Putamen (tissue), 1 donor: Measurements from ENCODE around the gene EIF2A.
"Not testable (repeated sequence)": the region's sequence is repeated elsewhere in the genome, so short reads cannot be mapped to it uniquely, and the experiment has no call there.

Source experiments
- DNase-seq: peaks from one replicate; pipeline ENCODE4 v3.0.0-alpha.2; 2016; ENCODE audit warnings: low spot score

EIF2A gene

GRCh38 chr3:150546226-150547044, at the start of gene EIF2A, which contains the start of gene SERP1:
TSS of gene EIF2A (plus strand) at chr3:150546787. CDS start at chr3:150546803, 16 bp downstream.
TSS of gene SERP1 (minus strand) at chr3:150546496. CDS start at chr3:150546135, 361 bp downstream.
- DNase-seq: peak; percentile 100

GRCh38 chr3:150497956-150498355, 48.6 kb upstream of the EIF2A start:
- no peak for DNase-seq

DNA sequence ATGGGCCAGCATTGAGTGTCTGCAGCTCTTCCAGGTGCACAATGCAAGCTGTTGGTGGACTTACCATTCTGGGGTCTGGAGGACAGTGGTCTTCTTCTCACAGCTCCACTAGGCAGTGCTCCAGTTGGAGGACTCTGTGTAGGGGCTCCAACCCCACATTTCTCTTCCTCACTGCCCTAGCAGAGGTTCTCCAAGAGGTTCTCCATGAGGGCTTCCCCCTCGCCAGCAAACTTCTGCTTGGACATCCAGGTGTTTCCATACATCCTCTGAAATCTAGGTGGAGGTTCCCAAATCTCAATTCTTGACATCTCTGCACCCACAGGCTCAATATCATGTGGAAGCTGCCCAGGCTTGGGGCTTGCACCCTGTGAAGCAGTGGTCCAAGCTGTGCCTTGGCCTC, 45.6 kb upstream of the EIF2A start:
- DNase-seq: not testable (repeated sequence)

GRCh38 chr3:150503402-150504099, 43.0 kb upstream of the EIF2A start:
- DNase-seq: no peak

GRCh38 chr3:150504483-150504882, 42.1 kb upstream of the EIF2A start:
- DNase-seq: no peak

DNA sequence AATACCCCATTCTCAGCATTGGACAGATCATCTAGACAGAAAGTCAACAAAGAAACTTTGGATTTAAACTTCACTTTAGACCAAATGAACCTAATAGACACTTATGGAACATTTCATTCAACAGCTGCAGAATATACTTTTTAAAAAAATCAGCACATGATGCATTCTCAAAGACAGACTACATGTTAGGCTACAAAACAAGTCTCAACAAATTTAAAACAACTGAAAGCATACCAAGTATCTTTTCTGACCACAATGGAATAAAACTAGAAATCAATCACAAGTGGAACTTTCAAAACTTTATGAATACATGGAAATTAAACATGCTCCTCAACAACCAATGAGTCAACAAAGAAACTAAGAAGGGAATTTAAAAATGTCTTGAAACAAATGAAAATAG, 38.2 kb upstream of the EIF2A start:
- no peak for DNase-seq

DNA sequence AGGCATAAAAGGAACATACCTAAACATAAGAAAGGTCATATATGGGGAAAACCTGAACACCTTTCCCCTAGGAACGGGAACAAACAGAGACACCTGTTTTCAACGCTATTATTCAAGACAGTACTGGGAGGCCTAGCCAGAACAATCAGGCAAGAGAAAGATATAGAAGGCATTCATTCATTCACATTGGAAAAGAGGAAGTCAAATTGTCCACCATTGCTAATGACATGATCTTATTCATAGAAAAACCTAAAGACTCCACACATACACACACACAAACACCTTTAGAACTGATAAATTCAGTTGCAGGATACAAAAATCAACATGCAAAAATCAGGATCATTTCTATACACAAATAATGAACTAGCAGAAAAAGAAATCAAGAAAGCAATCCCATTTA, 36.8 kb upstream of the EIF2A start:
- DNase-seq: no peak

- no peak for DNase-seq
These were observed 35.3 kb upstream of the EIF2A start for GRCh38 chr3:150511122-150511821.

DNA sequence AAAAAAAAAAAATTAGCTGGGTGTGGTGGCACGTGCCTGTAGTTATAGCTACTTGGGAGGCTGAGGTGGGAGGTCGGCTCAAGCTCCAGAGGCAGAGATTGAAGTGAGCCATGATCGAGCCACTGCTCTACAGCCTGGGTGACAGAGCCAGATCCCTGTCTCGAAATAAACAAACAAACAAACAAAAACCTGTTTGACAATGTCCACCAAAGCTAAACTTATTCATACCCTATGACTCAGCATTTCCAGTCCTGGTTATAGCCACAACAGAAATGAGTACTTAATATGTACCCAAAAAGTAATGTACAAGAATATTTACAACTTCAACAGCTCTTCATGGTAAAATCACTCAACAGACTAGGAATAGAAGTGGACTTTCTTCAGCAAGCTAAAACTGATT, 31.4 kb upstream of the EIF2A start:
- DNase-seq: no peak

DNA sequence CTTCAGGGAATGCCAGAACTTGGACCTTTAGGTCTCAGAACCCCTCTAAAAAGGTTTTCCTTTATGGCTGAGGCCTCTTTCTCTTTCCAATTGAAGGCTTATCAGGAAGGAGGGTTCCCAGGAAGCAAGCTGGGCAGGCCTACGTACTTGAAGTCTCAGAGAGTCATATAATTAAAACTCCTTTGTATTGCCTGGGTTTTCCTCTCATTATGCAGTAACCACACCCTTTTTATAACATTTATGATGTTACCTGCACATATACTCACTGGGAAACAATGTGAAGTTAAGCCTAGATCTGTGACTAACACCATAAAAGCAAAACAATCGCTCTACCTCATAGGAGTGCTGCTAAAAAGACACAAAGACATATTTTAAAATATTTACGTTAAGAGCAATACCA, 27.6 kb upstream of the EIF2A start:
- DNase-seq: no peak

DNA sequence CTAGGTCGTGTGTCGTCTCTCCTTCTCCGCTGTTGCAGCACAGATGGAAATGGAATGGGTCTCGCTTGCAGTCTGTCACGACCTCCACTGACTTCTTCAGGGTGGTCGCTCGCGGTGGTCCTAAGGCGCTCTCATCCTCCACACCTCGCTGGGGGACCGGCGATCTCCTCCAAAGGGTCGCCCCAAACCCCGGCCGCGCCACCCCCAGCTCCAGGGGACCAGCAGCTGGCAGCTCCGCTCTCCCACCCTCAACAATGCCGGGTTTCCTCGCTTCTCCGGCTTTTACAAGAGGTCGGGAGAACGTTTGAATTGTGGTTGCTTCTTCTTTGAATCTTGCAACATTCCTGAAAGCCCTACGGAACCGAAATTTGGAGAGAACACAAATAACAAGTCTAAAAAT, 26.2 kb upstream of the EIF2A start:
- DNase-seq: no peak

- no peak for DNase-seq
These were observed 25.1 kb upstream of the EIF2A start for GRCh38 chr3:150521463-150521862.

DNA sequence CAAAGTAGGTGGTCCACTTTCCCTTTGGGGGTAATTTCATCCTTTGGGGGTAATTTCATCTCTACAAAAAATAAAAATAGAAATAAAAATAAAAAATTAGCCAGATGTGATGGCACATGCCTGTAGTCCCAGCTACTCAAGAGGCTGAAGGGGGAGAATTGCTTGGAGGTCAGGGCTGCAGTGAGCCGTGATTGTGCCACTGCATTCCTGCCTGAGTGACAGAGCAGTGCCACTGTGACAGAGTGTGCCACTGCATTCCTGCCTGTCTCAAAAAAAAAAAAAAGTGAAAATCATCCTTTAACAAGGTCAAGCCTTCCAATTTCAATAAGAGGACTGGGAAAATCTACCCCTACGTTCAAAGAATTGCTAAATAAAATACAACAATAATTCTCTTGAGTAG, 23.0 kb upstream of the EIF2A start:
- no peak for DNase-seq

- DNase-seq: no peak
These were observed 18.9 kb upstream of the EIF2A start for GRCh38 chr3:150527464-150528255.

DNA sequence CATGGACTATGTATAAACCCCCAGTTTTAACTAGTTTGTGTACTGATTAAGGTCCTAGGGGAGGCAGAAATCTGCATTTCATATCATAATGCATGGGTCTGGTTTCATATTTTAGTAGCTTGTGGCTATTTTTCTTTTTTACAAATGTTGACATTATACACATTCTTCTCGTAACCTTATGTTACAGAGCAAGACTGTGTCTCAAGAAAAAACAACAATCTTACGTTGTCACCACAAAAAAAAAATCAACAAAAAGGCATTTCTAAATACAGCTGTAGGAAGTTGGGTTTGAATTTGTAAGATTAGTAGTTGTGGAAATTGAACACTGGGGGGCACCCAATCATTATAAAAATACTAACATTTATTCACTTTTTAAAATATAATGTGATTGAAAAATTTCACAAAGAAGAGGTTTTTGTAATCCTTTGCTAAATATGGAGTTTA, 18.2 kb upstream of the EIF2A start:
- no peak for DNase-seq

DNA sequence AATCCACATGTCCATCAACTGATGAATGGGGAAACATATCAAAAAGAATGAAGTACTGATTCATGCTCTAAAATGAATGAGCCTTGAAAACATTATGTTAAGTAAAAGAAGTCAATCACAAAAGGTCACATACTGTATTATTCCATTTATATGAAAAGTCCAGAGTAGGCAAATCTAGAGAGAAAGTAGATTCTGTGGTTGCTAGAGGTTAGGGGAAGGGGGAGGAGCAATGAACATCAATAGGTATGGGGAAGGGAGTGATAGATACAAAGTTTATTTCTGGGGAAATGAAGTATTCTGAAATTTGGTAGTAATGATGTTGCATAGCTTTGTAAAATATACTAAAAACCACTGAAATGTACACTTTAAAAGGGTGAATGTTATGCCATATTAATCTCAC, 14.8 kb upstream of the EIF2A start:
- DNase-seq: no peak

DNA sequence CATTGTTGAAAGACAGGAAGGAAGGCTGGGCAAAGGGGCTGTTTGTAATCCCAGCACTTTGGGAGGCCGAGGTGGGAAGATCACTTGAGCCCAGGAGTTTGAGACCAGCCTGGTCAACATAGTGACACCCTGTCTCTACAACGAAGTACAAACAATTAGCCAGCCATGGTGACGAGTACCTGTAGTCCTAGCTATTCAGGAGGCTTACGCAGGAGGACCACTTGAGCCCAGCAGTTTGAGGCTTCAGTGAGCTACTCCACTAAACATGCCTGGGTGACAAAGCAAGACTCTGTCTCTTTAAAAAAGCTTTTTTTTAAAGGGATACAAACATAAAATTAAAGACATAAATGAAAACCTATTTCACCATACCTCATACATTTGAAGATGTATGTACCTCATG, 11.4 kb upstream of the EIF2A start:
- DNase-seq: no peak

DNA sequence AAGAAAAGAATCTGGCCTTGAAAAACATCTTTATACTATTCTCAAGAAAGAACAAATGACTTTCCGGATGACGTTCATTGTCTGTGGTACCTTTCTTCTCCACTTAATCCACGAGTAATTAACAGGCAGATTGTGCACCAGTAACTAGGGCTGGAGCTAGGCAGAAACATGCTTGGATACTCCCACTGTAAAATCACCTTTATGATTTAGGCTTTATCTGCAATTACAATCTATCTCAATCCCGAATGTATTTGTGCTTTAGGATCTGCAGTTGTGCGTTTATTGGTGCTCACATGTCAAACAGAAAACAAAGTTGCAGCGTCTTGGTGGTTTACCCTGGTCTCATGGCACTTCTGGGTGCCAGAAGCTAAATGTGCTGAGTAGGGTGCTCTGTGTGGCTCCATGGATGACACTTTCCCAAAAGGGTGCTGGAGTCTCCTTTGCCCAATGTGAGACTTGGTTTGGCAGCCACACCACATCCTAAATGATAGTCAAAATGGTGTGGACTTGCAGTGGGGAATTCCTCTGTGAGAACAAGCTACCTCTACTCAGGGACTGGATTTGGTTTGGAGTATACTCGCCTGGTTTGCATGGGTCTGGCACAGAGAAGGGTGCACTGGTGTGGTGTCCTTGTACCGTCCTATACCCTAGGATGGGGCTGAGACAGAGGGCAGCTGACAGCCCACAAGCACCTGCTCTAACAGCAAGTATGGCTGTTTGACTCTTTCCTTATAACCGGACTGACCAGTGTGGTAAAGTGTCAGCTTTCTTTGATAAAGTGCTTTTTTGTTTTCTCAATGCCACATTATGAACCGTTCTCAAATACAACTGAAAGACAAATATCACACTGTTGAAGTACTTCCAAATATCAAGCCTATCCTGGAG, 8.0 kb upstream of the EIF2A start:
- no peak for DNase-seq

DNA sequence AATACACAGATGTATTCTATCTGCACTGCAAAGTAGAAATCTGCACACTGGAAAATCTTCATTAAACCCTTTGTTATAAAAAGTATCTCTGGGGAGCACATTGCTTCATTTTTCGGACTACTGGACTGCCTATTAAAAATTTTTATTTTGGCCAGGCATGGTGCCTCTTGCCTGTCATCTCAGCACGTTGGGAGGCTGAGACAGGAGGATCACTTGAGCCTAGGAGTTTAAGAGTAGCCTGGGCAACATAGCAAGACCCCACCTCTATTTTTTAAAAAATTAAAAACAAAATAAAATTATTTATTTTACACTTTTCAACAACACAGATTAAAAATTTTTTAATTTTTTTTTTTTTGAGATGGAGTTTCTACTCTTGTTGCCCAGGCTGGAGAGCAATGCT, 6.3 kb upstream of the EIF2A start:
- no peak for DNase-seq

GRCh38 chr3:150540991-150541390, 5.6 kb upstream of the EIF2A start:
- no peak for DNase-seq

- no peak for DNase-seq
These were observed 3.5 kb upstream of the EIF2A start for GRCh38 chr3:150543128-150543527.
